Measurements from ENCODE around the gene YIPF3.

- TF ChIP-seq CTCF (IDR thresholded peaks at IDR 0.05): no peak
- TF ChIP-seq POLR2A (IDR thresholded peaks at IDR 0.05): no peak
Observed at GRCh38 chr6:43478008-43478372, 38.7 kb downstream of the YIPF3 start.
